T-helper 2 cell treated with Interferon-gamma antibody and Interleukin-4, amounts not matched to agents 5 μg/mL and 100 μg/mL, for 36 hours (primary cell): ENCODE results near the gene SYNE1.
A peak's percentile ranks its signal among the peaks of the same experiment; 100 is the strongest.

Experiments used
- DNase-seq: peaks from one replicate; pipeline ENCODE4 v3.0.0; 2021; ENCODE audit warnings: low spot score
- H3K27ac Mint-ChIP-seq: one replicate; pipeline ENCODE4 v1.8.0; 2021; ENCODE audit warnings: mild to moderate bottlenecking, mixed read lengths
- H3K27me3 Mint-ChIP-seq: one replicate; pipeline ENCODE4 v1.8.0; 2021; ENCODE audit warnings: low read depth, mixed read lengths
- H3K36me3 Mint-ChIP-seq: one replicate; pipeline ENCODE4 v1.8.0; 2021; ENCODE audit warnings: low read depth, mixed read lengths
- H3K4me1 Mint-ChIP-seq: one replicate; pipeline ENCODE4 v1.8.0; 2021; ENCODE audit warnings: low read depth, mixed read lengths
- H3K4me3 Mint-ChIP-seq: one replicate; pipeline ENCODE4 v1.8.0; 2022; ENCODE audit warnings: mild to moderate bottlenecking, moderate library complexity, mixed read lengths
- H3K9me3 Mint-ChIP-seq: one replicate; pipeline ENCODE4 v1.8.0; 2021; ENCODE audit warnings: mixed read lengths

The SYNE1 gene

GRCh38 chr6:152209211-152209610 is 428.0 kb downstream of the SYNE1 start:
- H3K4me1 Mint-ChIP-seq, result peaks cover 3% of the 10 kb centered on the region
- DNase-seq, result no peak
- H3K27me3 Mint-ChIP-seq, result no peaks in the 10 kb centered on the region
- H3K9me3 Mint-ChIP-seq, result no peaks in the 10 kb centered on the region
- H3K36me3 Mint-ChIP-seq, result peaks cover 45% of the 10 kb centered on the region
- H3K27ac Mint-ChIP-seq, result no peak overlapping the region
- H3K4me3 Mint-ChIP-seq, result no peak overlapping the region

GRCh38 chr6:152207915-152208714 is 429.0 kb downstream of the SYNE1 start:
- no peak overlapping the region for H3K4me3 Mint-ChIP-seq
- no peaks in the 10 kb centered on the region for H3K9me3 Mint-ChIP-seq
- DNase-seq, result no peak
- H3K27ac Mint-ChIP-seq, result no peak overlapping the region
- H3K36me3 Mint-ChIP-seq, result peaks cover 45% of the 10 kb centered on the region
- peaks cover 3% of the 10 kb centered on the region for H3K4me1 Mint-ChIP-seq
- H3K27me3 Mint-ChIP-seq, result no peaks in the 10 kb centered on the region

GRCh38 chr6:152206072-152206818 is 430.9 kb downstream of the SYNE1 start:
- Mint-ChIP-seq H3K27ac (no peak overlapping the region), H3K4me3 (no peak overlapping the region), H3K4me1 (peaks cover 3% of the 10 kb centered on the region), H3K9me3 (no peaks in the 10 kb centered on the region), H3K27me3 (no peaks in the 10 kb centered on the region), H3K36me3 (peaks cover 49% of the 10 kb centered on the region)
- no peak for DNase-seq

- no peak for DNase-seq
- H3K36me3 Mint-ChIP-seq, result peaks cover 60% of the 10 kb centered on the region
- H3K4me1 Mint-ChIP-seq, result peaks cover 3% of the 10 kb centered on the region
- H3K9me3 Mint-ChIP-seq, result no peaks in the 10 kb centered on the region
- H3K27me3 Mint-ChIP-seq, result no peaks in the 10 kb centered on the region
- no peak overlapping the region for H3K27ac Mint-ChIP-seq
- no peak overlapping the region for H3K4me3 Mint-ChIP-seq
Observed at GRCh38 chr6:152204591-152204990, 432.6 kb downstream of the SYNE1 start.

GRCh38 chr6:152201120-152201519 is 436.0 kb downstream of the SYNE1 start:
- Mint-ChIP-seq H3K4me3 (no peak overlapping the region), H3K27me3 (no peaks in the 10 kb centered on the region), H3K27ac (no peak overlapping the region), H3K4me1 (peaks cover 3% of the 10 kb centered on the region), H3K36me3 (peaks cover 67% of the 10 kb centered on the region), H3K9me3 (peaks cover 7% of the 10 kb centered on the region)
- no peak for DNase-seq

GRCh38 chr6:152195896-152196295 is 441.3 kb downstream of the SYNE1 start:
- Mint-ChIP-seq H3K4me3 (no peak overlapping the region), H3K27me3 (no peaks in the 10 kb centered on the region), H3K4me1 (peaks cover 3% of the 10 kb centered on the region), H3K9me3 (peaks cover 41% of the 10 kb centered on the region), H3K36me3 (peaks cover 71% of the 10 kb centered on the region), H3K27ac (no peak overlapping the region)
- no peak for DNase-seq

- Mint-ChIP-seq H3K9me3 (peaks cover 24% of the 10 kb centered on the region), H3K4me1 (peaks cover 23% of the 10 kb centered on the region), H3K36me3 (peaks cover 57% of the 10 kb centered on the region), H3K27ac (no peak overlapping the region), H3K4me3 (no peak overlapping the region), H3K27me3 (no peaks in the 10 kb centered on the region)
- DNase-seq, result no peak
Observed at GRCh38 chr6:152189736-152190135, 447.4 kb downstream of the SYNE1 start.

- H3K4me1 Mint-ChIP-seq, result peaks cover 37% of the 10 kb centered on the region
- H3K36me3 Mint-ChIP-seq, result peaks cover 51% of the 10 kb centered on the region
- no peak overlapping the region for H3K27ac Mint-ChIP-seq
- H3K4me3 Mint-ChIP-seq, result no peak overlapping the region
- no peaks in the 10 kb centered on the region for H3K27me3 Mint-ChIP-seq
- H3K9me3 Mint-ChIP-seq, result peaks cover 16% of the 10 kb centered on the region
- DNase-seq, result no peak
Observed at GRCh38 chr6:152188011-152188410, 449.2 kb downstream of the SYNE1 start.

GRCh38 chr6:152186840-152187239 is 450.3 kb downstream of the SYNE1 start:
- Mint-ChIP-seq H3K4me3 (no peak overlapping the region), H3K9me3 (peaks cover 8% of the 10 kb centered on the region), H3K4me1 (peaks cover 44% of the 10 kb centered on the region), H3K27ac (no peak overlapping the region), H3K36me3 (peaks cover 46% of the 10 kb centered on the region), H3K27me3 (no peaks in the 10 kb centered on the region)
- DNase-seq, result no peak

- H3K27ac Mint-ChIP-seq, result peak overlapping the region; percentile 99
- H3K9me3 Mint-ChIP-seq, result no peaks in the 10 kb centered on the region
- peaks cover 45% of the 10 kb centered on the region for H3K36me3 Mint-ChIP-seq
- H3K4me3 Mint-ChIP-seq, result peak overlapping the region; percentile 90
- H3K27me3 Mint-ChIP-seq, result no peaks in the 10 kb centered on the region
- H3K4me1 Mint-ChIP-seq, result peaks cover 45% of the 10 kb centered on the region
- DNase-seq, result no peak
Observed at GRCh38 chr6:152184917-152185574, 452.1 kb downstream of the SYNE1 start.

- DNase-seq, result no peak
- H3K4me1 Mint-ChIP-seq, result peaks cover 43% of the 10 kb centered on the region
- no peaks in the 10 kb centered on the region for H3K9me3 Mint-ChIP-seq
- H3K36me3 Mint-ChIP-seq, result peaks cover 44% of the 10 kb centered on the region
- H3K4me3 Mint-ChIP-seq, result peak overlapping the region; percentile 90
- peak overlapping the region; percentile 99 for H3K27ac Mint-ChIP-seq
- H3K27me3 Mint-ChIP-seq, result no peaks in the 10 kb centered on the region
Observed at GRCh38 chr6:152184573-152184916, 452.6 kb downstream of the SYNE1 start.

- no peak overlapping the region for H3K27ac Mint-ChIP-seq
- H3K36me3 Mint-ChIP-seq, result peaks cover 33% of the 10 kb centered on the region
- peaks cover 33% of the 10 kb centered on the region for H3K4me1 Mint-ChIP-seq
- no peaks in the 10 kb centered on the region for H3K9me3 Mint-ChIP-seq
- H3K27me3 Mint-ChIP-seq, result no peaks in the 10 kb centered on the region
- H3K4me3 Mint-ChIP-seq, result no peak overlapping the region
- DNase-seq, result no peak
Observed at GRCh38 chr6:152180601-152181000, 456.6 kb downstream of the SYNE1 start.

- Mint-ChIP-seq H3K36me3 (peaks cover 52% of the 10 kb centered on the region), H3K27ac (no peak overlapping the region), H3K27me3 (no peaks in the 10 kb centered on the region), H3K4me1 (peaks cover 22% of the 10 kb centered on the region), H3K9me3 (no peaks in the 10 kb centered on the region), H3K4me3 (no peak overlapping the region)
- DNase-seq, result no peak
Observed at GRCh38 chr6:152176268-152176667, 460.9 kb downstream of the SYNE1 start.

- peaks cover 56% of the 10 kb centered on the region for H3K36me3 Mint-ChIP-seq
- DNase-seq, result no peak
- no peaks in the 10 kb centered on the region for H3K27me3 Mint-ChIP-seq
- peaks cover 9% of the 10 kb centered on the region for H3K9me3 Mint-ChIP-seq
- peaks cover 29% of the 10 kb centered on the region for H3K4me1 Mint-ChIP-seq
- no peak overlapping the region for H3K4me3 Mint-ChIP-seq
- no peak overlapping the region for H3K27ac Mint-ChIP-seq
Observed at GRCh38 chr6:152173957-152174356, 463.2 kb downstream of the SYNE1 start.
